Measurements from ENCODE around the gene OAS2.

Gene OAS2

GRCh38 chr12:113002155-113002554 is 23.8 kb downstream of the OAS2 start:
- DNase-seq: no peak
- H3K9ac ChIP-seq (ENCODE audit: low read length): no peak overlapping the region
- no peak overlapping the region for H3K4ac ChIP-seq (ENCODE audit: low read depth, low read length)
- H3K79me2 ChIP-seq (ENCODE audit: control insufficient read depth, insufficient read depth, low read length, poor library complexity): no peaks in the 10 kb centered on the region
- H4K12ac ChIP-seq (ENCODE audit: low read depth, low read length): no peak overlapping the region
- no peak overlapping the region for H3K27ac ChIP-seq (ENCODE audit: low read depth, low read length)
- H3K4me1 ChIP-seq (ENCODE audit: control insufficient read depth in 1 of 2, insufficient read depth in 2 of 2, low read length in 2 of 2): no peaks in the 10 kb centered on the region
- no peak overlapping the region for H3K23ac ChIP-seq (ENCODE audit: low read length)
- no peak overlapping the region for H2BK12ac ChIP-seq (ENCODE audit: low read length)
- H3K4me2 ChIP-seq (ENCODE audit: low read length): no peak overlapping the region
- no peak overlapping the region for H3K4me3 ChIP-seq (ENCODE audit: low read depth, low read length)
- H3K36me3 ChIP-seq (ENCODE audit: control insufficient read depth in 1 of 2, insufficient read depth in 2 of 2, low read length in 2 of 2): no peaks in the 10 kb centered on the region
- WGBS (ENCODE audit: extremely low coverage, insufficient coverage, insufficient read length): no CpG with 5 or more reads among the region's 4 CpGs
- no peak overlapping the region for H3K18ac ChIP-seq (ENCODE audit: low read length)
- H3K9me3 ChIP-seq (ENCODE audit: insufficient read depth, low read depth, low read length): peaks cover 9% of the 10 kb centered on the region
- H3K79me1 ChIP-seq (ENCODE audit: low read length): no peaks in the 10 kb centered on the region
- no peak overlapping the region for H2AK5ac ChIP-seq (ENCODE audit: low read length)
- no peak overlapping the region for H4K8ac ChIP-seq (ENCODE audit: low read depth, low read length)
- no peak overlapping the region for H4K91ac ChIP-seq (ENCODE audit: low read depth, low read length)
- no peak overlapping the region for H3K14ac ChIP-seq (ENCODE audit: low read length)
- no peaks in the 10 kb centered on the region for H3K27me3 ChIP-seq (ENCODE audit: insufficient read depth, low read length)
- H2BK5ac ChIP-seq (ENCODE audit: low read depth, low read length, poor library complexity): no peak overlapping the region
- no peak overlapping the region for H2BK120ac ChIP-seq (ENCODE audit: insufficient read depth, low read length, poor library complexity)
- H2AFZ ChIP-seq (ENCODE audit: insufficient read depth, low read length, poor library complexity): no peak overlapping the region

GRCh38 chr12:113002676-113003075 is 24.4 kb downstream of the OAS2 start:
- no CpG with 5 or more reads among the region's 5 CpGs for WGBS (ENCODE audit: extremely low coverage, insufficient coverage, insufficient read length)

GRCh38 chr12:113003636-113004035 is 25.3 kb downstream of the OAS2 start:
- H2AFZ ChIP-seq (ENCODE audit: insufficient read depth, low read length, poor library complexity): no peak overlapping the region
- H2BK12ac ChIP-seq (ENCODE audit: low read length): no peak overlapping the region
- no peak overlapping the region for H3K23ac ChIP-seq (ENCODE audit: low read length)
- H3K36me3 ChIP-seq (ENCODE audit: control insufficient read depth in 1 of 2, insufficient read depth in 2 of 2, low read length in 2 of 2): no peaks in the 10 kb centered on the region
- no peak overlapping the region for H3K9ac ChIP-seq (ENCODE audit: low read length)
- DNase-seq: no peak
- H4K12ac ChIP-seq (ENCODE audit: low read depth, low read length): no peak overlapping the region
- H3K27me3 ChIP-seq (ENCODE audit: insufficient read depth, low read length): no peaks in the 10 kb centered on the region
- H2BK5ac ChIP-seq (ENCODE audit: low read depth, low read length, poor library complexity): no peak overlapping the region
- H2BK120ac ChIP-seq (ENCODE audit: insufficient read depth, low read length, poor library complexity): no peak overlapping the region
- H4K8ac ChIP-seq (ENCODE audit: low read depth, low read length): no peak overlapping the region
- H3K27ac ChIP-seq (ENCODE audit: low read depth, low read length): no peak overlapping the region
- H3K4me3 ChIP-seq (ENCODE audit: low read depth, low read length): no peak overlapping the region
- H3K79me2 ChIP-seq (ENCODE audit: control insufficient read depth, insufficient read depth, low read length, poor library complexity): no peaks in the 10 kb centered on the region
- no peak overlapping the region for H3K14ac ChIP-seq (ENCODE audit: low read length)
- no peaks in the 10 kb centered on the region for H3K79me1 ChIP-seq (ENCODE audit: low read length)
- H3K18ac ChIP-seq (ENCODE audit: low read length): no peak overlapping the region
- H3K4ac ChIP-seq (ENCODE audit: low read depth, low read length): no peak overlapping the region
- no peaks in the 10 kb centered on the region for H3K4me1 ChIP-seq (ENCODE audit: control insufficient read depth in 1 of 2, insufficient read depth in 2 of 2, low read length in 2 of 2)
- WGBS (ENCODE audit: extremely low coverage, insufficient coverage, insufficient read length): no CpG with 5 or more reads among the region's 9 CpGs
- H3K9me3 ChIP-seq (ENCODE audit: insufficient read depth, low read depth, low read length): peaks cover 3% of the 10 kb centered on the region
- H4K91ac ChIP-seq (ENCODE audit: low read depth, low read length): no peak overlapping the region
- H3K4me2 ChIP-seq (ENCODE audit: low read length): no peak overlapping the region
- H2AK5ac ChIP-seq (ENCODE audit: low read length): no peak overlapping the region

More at GRCh38 chr12:113002676-113003075, 24.4 kb downstream of the OAS2 start:
- DNase-seq: no peak
- H4K8ac ChIP-seq (ENCODE audit: low read depth, low read length): no peak overlapping the region
- H2AK5ac ChIP-seq (ENCODE audit: low read length): no peak overlapping the region
- no peak overlapping the region for H4K12ac ChIP-seq (ENCODE audit: low read depth, low read length)
- no peak overlapping the region for H3K4me2 ChIP-seq (ENCODE audit: low read length)
- no peak overlapping the region for H3K9ac ChIP-seq (ENCODE audit: low read length)
- H3K4ac ChIP-seq (ENCODE audit: low read depth, low read length): no peak overlapping the region
- no peaks in the 10 kb centered on the region for H3K79me1 ChIP-seq (ENCODE audit: low read length)
- H3K9me3 ChIP-seq (ENCODE audit: insufficient read depth, low read depth, low read length): peaks cover 5% of the 10 kb centered on the region
- no peak overlapping the region for H3K18ac ChIP-seq (ENCODE audit: low read length)
- no peak overlapping the region for H2BK5ac ChIP-seq (ENCODE audit: low read depth, low read length, poor library complexity)
- H3K27me3 ChIP-seq (ENCODE audit: insufficient read depth, low read length): no peaks in the 10 kb centered on the region
- no peak overlapping the region for H2BK120ac ChIP-seq (ENCODE audit: insufficient read depth, low read length, poor library complexity)
- H3K36me3 ChIP-seq (ENCODE audit: control insufficient read depth in 1 of 2, insufficient read depth in 2 of 2, low read length in 2 of 2): no peaks in the 10 kb centered on the region
- no peak overlapping the region for H2AFZ ChIP-seq (ENCODE audit: insufficient read depth, low read length, poor library complexity)
- H3K27ac ChIP-seq (ENCODE audit: low read depth, low read length): no peak overlapping the region
- no peak overlapping the region for H4K91ac ChIP-seq (ENCODE audit: low read depth, low read length)
- no peaks in the 10 kb centered on the region for H3K4me1 ChIP-seq (ENCODE audit: control insufficient read depth in 1 of 2, insufficient read depth in 2 of 2, low read length in 2 of 2)
- H3K79me2 ChIP-seq (ENCODE audit: control insufficient read depth, insufficient read depth, low read length, poor library complexity): no peaks in the 10 kb centered on the region
- no peak overlapping the region for H2BK12ac ChIP-seq (ENCODE audit: low read length)
- no peak overlapping the region for H3K14ac ChIP-seq (ENCODE audit: low read length)
- H3K4me3 ChIP-seq (ENCODE audit: low read depth, low read length): no peak overlapping the region
- no peak overlapping the region for H3K23ac ChIP-seq (ENCODE audit: low read length)

GRCh38 chr12:113005762-113006161 is 27.4 kb downstream of the OAS2 start:
- Histone ChIP-seq H2AK5ac (ENCODE audit: low read length) (no peak overlapping the region), H3K36me3 (ENCODE audit: control insufficient read depth in 1 of 2, insufficient read depth in 2 of 2, low read length in 2 of 2) (no peaks in the 10 kb centered on the region), H3K4me2 (ENCODE audit: low read length) (no peak overlapping the region), H2AFZ (ENCODE audit: insufficient read depth, low read length, poor library complexity) (no peak overlapping the region), H2BK5ac (ENCODE audit: low read depth, low read length, poor library complexity) (no peak overlapping the region), H2BK12ac (ENCODE audit: low read length) (no peak overlapping the region), H3K27me3 (ENCODE audit: insufficient read depth, low read length) (no peaks in the 10 kb centered on the region), H2BK120ac (ENCODE audit: insufficient read depth, low read length, poor library complexity) (no peak overlapping the region), H4K8ac (ENCODE audit: low read depth, low read length) (no peak overlapping the region), H4K12ac (ENCODE audit: low read depth, low read length) (no peak overlapping the region), H3K9me3 (ENCODE audit: insufficient read depth, low read depth, low read length) (no peaks in the 10 kb centered on the region), H3K4me3 (ENCODE audit: low read depth, low read length) (no peak overlapping the region), H3K23ac (ENCODE audit: low read length) (no peak overlapping the region), H3K14ac (ENCODE audit: low read length) (no peak overlapping the region), H3K4ac (ENCODE audit: low read depth, low read length) (no peak overlapping the region), H3K9ac (ENCODE audit: low read length) (no peak overlapping the region), H3K79me2 (ENCODE audit: control insufficient read depth, insufficient read depth, low read length, poor library complexity) (no peaks in the 10 kb centered on the region), H3K27ac (ENCODE audit: low read depth, low read length) (no peak overlapping the region), H3K18ac (ENCODE audit: low read length) (no peak overlapping the region), H3K79me1 (ENCODE audit: low read length) (no peaks in the 10 kb centered on the region), H4K91ac (ENCODE audit: low read depth, low read length) (no peak overlapping the region), H3K4me1 (ENCODE audit: control insufficient read depth in 1 of 2, insufficient read depth in 2 of 2, low read length in 2 of 2) (no peaks in the 10 kb centered on the region)
- WGBS (ENCODE audit: extremely low coverage, insufficient coverage, insufficient read length): no CpG with 5 or more reads among the region's 4 CpGs
- peak in 1 of 2 donors; percentile 19 for DNase-seq

Data from trophoblast cell (in vitro differentiated cells and primary cell).